H1 (cell line): Measurements from ENCODE around the gene FHIT. TPM values are rescaled to one million over a fixed set of nuclear protein-coding genes. Genes with fewer than 3 reads are reported as not detected.

ENCODE experiments used
- CTCF ChIA-PET: fragments of 300-600 bp; sonication (Branson Sonifier 250); formaldehyde crosslinking; loops from one replicate; lab custom pipeline; 2021; ENCODE audit not compliant: partially characterized antibody; lab: Charles Lee
- POLR2A ChIA-PET: fragments of 300-600 bp; sonication (Branson Sonifier 250); formaldehyde crosslinking; loops from one replicate; lab custom pipeline; 2021; ENCODE audit warnings: inconsistent platforms; ENCODE audit not compliant: partially characterized antibody; lab: Charles Lee
- DNase-seq, 2 experiments: peaks; one replicate each; pipeline versions ENCODE4 v3.0.0 to v3.0.0-alpha.2; 2010 to 2022; ENCODE audit warnings: low spot score in 2 of 2, low read depth in 1 of 2, mixed read lengths in 1 of 2
- FAIRE-seq: peaks from 2 replicates; lab custom pipeline; 2011; peaks lifted over from hg19 to GRCh38; lab: Jason Lieb, UNC
- H2AFZ ChIP-seq: 2 replicates; pipeline ENCODE4 v1.8.1; 2012; ENCODE audit warnings: low read length, inconsistent platforms
- H2AK5ac ChIP-seq: 2 replicates; pipeline ENCODE4 v1.6.1; 2013; ENCODE audit warnings: low read depth, low read length
- H2BK120ac ChIP-seq: replicated peaks from 2 replicates; pipeline ENCODE3; 2013; ENCODE audit warnings: low read depth, low read length, inconsistent platforms
- H2BK12ac ChIP-seq: 2 replicates; pipeline ENCODE4 v1.6.1; 2013; ENCODE audit warnings: low read depth, low read length
- H2BK15ac ChIP-seq: 2 replicates; pipeline ENCODE4 v1.6.1; 2013; ENCODE audit warnings: low read length
- H2BK20ac ChIP-seq: 2 replicates; pipeline ENCODE4 v1.6.1; 2013; ENCODE audit warnings: low read length
- H2BK5ac ChIP-seq: 2 replicates; pipeline ENCODE4 v1.6.1; 2013; ENCODE audit warnings: low read depth, low read length
- H3K14ac ChIP-seq: 2 replicates; pipeline ENCODE4 v1.6.1; 2013; ENCODE audit warnings: inconsistent platforms; ENCODE audit not compliant: insufficient read length
- H3K18ac ChIP-seq: 2 replicates; pipeline ENCODE4 v1.6.1; 2013; ENCODE audit warnings: low read length; ENCODE audit errors: extremely low read depth
- H3K23ac ChIP-seq: 2 replicates; pipeline ENCODE4 v1.6.1; 2013; ENCODE audit warnings: inconsistent platforms; ENCODE audit not compliant: insufficient read length
- H3K23me2 ChIP-seq: 2 replicates; pipeline ENCODE4 v1.6.1; 2013; ENCODE audit warnings: low read depth, low read length
- H3K27ac ChIP-seq: 2 replicates; pipeline ENCODE4 v1.6.1; 2011; ENCODE audit warnings: low read depth, low read length, inconsistent platforms
- H3K27me3 ChIP-seq, 4 experiments: replicated peaks in 1 of 4; 1 replicate in 1 of 4; 2 replicates in 3 of 4; pipeline versions ENCODE4 v1.6.1 to v1.8.1; 2011 to 2013; ENCODE audit warnings: low read length in 3 of 4, mild to moderate bottlenecking in 3 of 4, inconsistent platforms in 2 of 4, mixed read lengths in 2 of 4, moderate library complexity in 1 of 4; ENCODE audit not compliant: control insufficient read depth in 3 of 4, insufficient read depth in 3 of 4; ENCODE audit errors: extremely low read depth in 1 of 4
- H3K36me3 ChIP-seq, 4 experiments: 2 replicates each; pipeline versions ENCODE4 v1.6.1 to v1.8.1; 2011 to 2013; ENCODE audit warnings: mild to moderate bottlenecking in 4 of 4, low read length in 3 of 4, moderate library complexity in 2 of 4, control low read depth in 1 of 4, inconsistent platforms in 1 of 4; ENCODE audit not compliant: insufficient read depth in 4 of 4, control insufficient read depth in 2 of 4
- H3K4ac ChIP-seq: replicated peaks from 2 replicates; pipeline ENCODE3; 2013; ENCODE audit warnings: low read length, low read depth, mixed read lengths, inconsistent platforms; ENCODE audit not compliant: insufficient read length
- H3K4me1 ChIP-seq, 4 experiments: replicated peaks in 1 of 4; 1 replicate in 1 of 4; 2 replicates in 3 of 4; pipeline versions ENCODE4 v1.6.1 to v1.8.1; 2011 to 2013; ENCODE audit warnings: low read length in 3 of 4, inconsistent platforms in 2 of 4, mixed read lengths in 1 of 4; ENCODE audit not compliant: insufficient read depth in 4 of 4, control insufficient read depth in 3 of 4
- H3K4me2 ChIP-seq, 2 experiments: 2 replicates each; pipeline versions ENCODE4 v1.6.1 to v1.8.1; 2011 to 2013; ENCODE audit warnings: low read depth in 2 of 2, low read length in 2 of 2, control low read depth in 1 of 2, inconsistent platforms in 1 of 2, mild to moderate bottlenecking in 1 of 2; ENCODE audit not compliant: insufficient read depth in 1 of 2
- H3K4me3 ChIP-seq, 4 experiments: fragments of 200-600, 300-600 bp in 1 of 4; sonication (generic), shearing (Covaris generic), sonication (Bioruptor Twin) in 1 of 4; 2 replicates each; pipeline versions ENCODE4 v1.5.1 to v1.8.1; 2011 to 2016; ENCODE audit warnings: low read length in 4 of 4, low read depth in 3 of 4, control low read depth in 2 of 4, inconsistent platforms in 2 of 4, mild to moderate bottlenecking in 2 of 4, mixed read lengths in 1 of 4, moderate library complexity in 1 of 4; ENCODE audit not compliant: insufficient read depth in 2 of 4; ENCODE audit errors: extremely low read depth in 1 of 4
- H3K56ac ChIP-seq: replicated peaks from 2 replicates; pipeline ENCODE3; 2013; ENCODE audit warnings: low read depth, mild to moderate bottlenecking, mixed read lengths, low read length, inconsistent platforms; ENCODE audit not compliant: insufficient read length
- H3K79me1 ChIP-seq: 2 replicates; pipeline ENCODE4 v1.6.1; 2013; ENCODE audit warnings: low read depth, low read length, control low read depth
- H3K79me2 ChIP-seq, 2 experiments: 2 replicates each; pipeline versions ENCODE4 v1.6.1 to v1.8.1; 2012 to 2013; ENCODE audit warnings: low read length in 2 of 2, mild to moderate bottlenecking in 2 of 2, inconsistent platforms in 1 of 2; ENCODE audit not compliant: insufficient read depth in 2 of 2, control insufficient read depth in 1 of 2
- H3K9ac ChIP-seq, 4 experiments: replicated peaks in 1 of 4; 1 replicate in 1 of 4; 2 replicates in 3 of 4; pipeline versions ENCODE4 v1.6.1 to v1.8.1; 2011 to 2013; ENCODE audit warnings: low read depth in 3 of 4, low read length in 3 of 4, control low read depth in 2 of 4, mild to moderate bottlenecking in 2 of 4, moderate library complexity in 2 of 4, inconsistent platforms in 1 of 4; ENCODE audit errors: extremely low read depth in 1 of 4
- H3K9me3 ChIP-seq, 2 experiments: 2 replicates each; pipeline versions ENCODE4 v1.6.1 to v1.8.1; 2012 to 2013; ENCODE audit warnings: mild to moderate bottlenecking in 2 of 2, moderate library complexity in 2 of 2, control low read depth in 1 of 2, inconsistent platforms in 1 of 2, low read depth in 1 of 2, low read length in 1 of 2, mixed read lengths in 1 of 2; ENCODE audit not compliant: insufficient read depth in 2 of 2
- H4K20me1 ChIP-seq, 2 experiments: replicated peaks in 1 of 2; 2 replicates each; pipeline versions ENCODE3 to v1.8.1; 2011 to 2013; ENCODE audit warnings: inconsistent platforms in 2 of 2, low read length in 2 of 2, mild to moderate bottlenecking in 1 of 2; ENCODE audit not compliant: insufficient read depth in 2 of 2, control insufficient read depth in 1 of 2
- H4K5ac ChIP-seq: 2 replicates; pipeline ENCODE4 v1.6.1; 2013; ENCODE audit warnings: low read length, low read depth, mixed read lengths, inconsistent platforms; ENCODE audit not compliant: insufficient read length
- H4K8ac ChIP-seq: 2 replicates; pipeline ENCODE4 v1.8.0; 2013; ENCODE audit warnings: mild to moderate bottlenecking, moderate library complexity, low read length, inconsistent platforms; ENCODE audit not compliant: insufficient read depth; ENCODE audit errors: extremely low read depth
- H4K91ac ChIP-seq: replicated peaks from 2 replicates; pipeline ENCODE3; 2013; ENCODE audit warnings: low read length, mixed read lengths, inconsistent platforms; ENCODE audit not compliant: insufficient read length
- CEBPB ChIP-seq: IDR thresholded peaks from 2 replicates; pipeline ENCODE4 v1.6.1; 2012; ENCODE audit warnings: low read depth, low read length
- CHD1 ChIP-seq: IDR thresholded peaks from 2 replicates; pipeline ENCODE4 v1.6.1; 2012; ENCODE audit warnings: low read depth, low read length, improper control_type of control experiment
- FOSL1 ChIP-seq: IDR thresholded peaks from 2 replicates; pipeline ENCODE4 v1.6.1; 2011; ENCODE audit warnings: mild to moderate bottlenecking, low read depth, low read length, moderate library complexity; ENCODE audit not compliant: insufficient read depth
- GABPA ChIP-seq: IDR thresholded peaks from 2 replicates; pipeline ENCODE4 v1.6.1; 2011; ENCODE audit warnings: mild to moderate bottlenecking, low read length, moderate library complexity, borderline replicate concordance; ENCODE audit not compliant: insufficient read depth
- HDAC6 ChIP-seq: IDR thresholded peaks from one replicate; pipeline ENCODE4 v1.7.1; 2012; ENCODE audit warnings: low read depth, mild to moderate bottlenecking, inconsistent platforms, low read length, moderate library complexity
- JUND ChIP-seq: IDR thresholded peaks from 2 replicates; pipeline ENCODE4 v1.6.1; 2011; ENCODE audit warnings: mild to moderate bottlenecking, improper control_type of control experiment, low read length
- KDM1A ChIP-seq: fragments of 200-600, 300-600 bp; sonication (generic); IDR thresholded peaks from 2 replicates; pipeline ENCODE4 v1.7.1; 2016; ENCODE audit warnings: mild to moderate bottlenecking, low read length, borderline replicate concordance
- NRF1 ChIP-seq: IDR thresholded peaks from 2 replicates; pipeline ENCODE4 v1.6.1; 2011; ENCODE audit warnings: mild to moderate bottlenecking, low read depth, low read length, improper control_type of control experiment
- RNF2 ChIP-seq: fragments of 200-900, 300-1000 bp; sonication (generic); IDR thresholded peaks from 2 replicates; pipeline ENCODE4 v1.7.1; 2016; ENCODE audit warnings: borderline replicate concordance, low read depth, mild to moderate bottlenecking, antibody characterized with exemption, low read length; ENCODE audit not compliant: poor library complexity, severe bottlenecking; ENCODE audit errors: missing control alignments
- RXRA ChIP-seq: IDR thresholded peaks from 2 replicates; pipeline ENCODE4 v1.6.1; 2011; ENCODE audit warnings: low read depth, mild to moderate bottlenecking, low read length, moderate library complexity; ENCODE audit not compliant: insufficient read depth
- SAP30 ChIP-seq: fragments of 300-600 bp; sonication (generic); IDR thresholded peaks from 2 replicates; pipeline ENCODE4 v1.7.1; 2012; ENCODE audit warnings: low read length, moderate library complexity, mild to moderate bottlenecking, inconsistent platforms; ENCODE audit not compliant: insufficient read depth, insufficient replicate concordance
- SP4 ChIP-seq: IDR thresholded peaks from 2 replicates; pipeline ENCODE4 v1.6.1; 2012; ENCODE audit warnings: low read length, inconsistent platforms
- YY1 ChIP-seq: IDR thresholded peaks from 2 replicates; pipeline ENCODE4 v1.6.1; 2011; ENCODE audit warnings: low read depth, mild to moderate bottlenecking, low read length
- ZNF274 ChIP-seq: IDR thresholded peaks from 2 replicates; pipeline ENCODE4 v1.7.0; 2012; ENCODE audit warnings: low read length, borderline replicate concordance; ENCODE audit errors: extremely low read depth
- WGBS, 2 experiments: shearing (Covaris generic) in 1 of 2; methylation state at CpG; one replicate each; pipeline versions ENCODE4 v1.1.6 to v1.1.7; 2013 to 2015; ENCODE audit warnings: low lambda C conversion rate in 2 of 2, mixed read lengths in 2 of 2, inconsistent platforms in 1 of 2, low coverage in 1 of 2, missing lambda C conversion rate in 1 of 2; ENCODE audit not compliant: insufficient replicate concordance in 2 of 2, insufficient coverage in 1 of 2, insufficient read length in 1 of 2; ENCODE audit errors: extremely low coverage in 1 of 2, missing lambda C conversion rate in 1 of 2; 5-methylcytosine and 5-hydroxymethylcytosine counted together
- polyA plus RNA-seq, 7 experiments: library from polyadenylated mRNA; depleted of rRNA in 3 of 7; stranded (reverse) in 5 of 7; unstranded in 2 of 7; fragments of >200 nt in 5 of 7; fragments of 200-250 nt in 2 of 7; gene quantifications; 1 replicate in 5 of 7; 2 replicates in 1 of 7; 4 replicates in 1 of 7; pipeline versions ENCODE4 v1.2.1 to v1.2.3, GENCODE V29; 2011 to 2013; ENCODE audit warnings: missing spikeins in 2 of 7, mixed read lengths in 2 of 7
- total RNA-seq: library from RNA; stranded (reverse); fragmentation: NEBNext Ultra II Directional; extraction: Animal tissue kit (Norgen Biotek cat#: 25700); gene quantifications from 2 replicates; pipeline ENCODE4 v1.2.1, GENCODE V29; 2021

FHIT gene
- total and polyA plus RNA-seq, 2 of the 8 experiments (the other 6 are each of a cell fraction or from before 2014, with no cell fraction given), result 1.2 to 3.2 TPM

DNA sequence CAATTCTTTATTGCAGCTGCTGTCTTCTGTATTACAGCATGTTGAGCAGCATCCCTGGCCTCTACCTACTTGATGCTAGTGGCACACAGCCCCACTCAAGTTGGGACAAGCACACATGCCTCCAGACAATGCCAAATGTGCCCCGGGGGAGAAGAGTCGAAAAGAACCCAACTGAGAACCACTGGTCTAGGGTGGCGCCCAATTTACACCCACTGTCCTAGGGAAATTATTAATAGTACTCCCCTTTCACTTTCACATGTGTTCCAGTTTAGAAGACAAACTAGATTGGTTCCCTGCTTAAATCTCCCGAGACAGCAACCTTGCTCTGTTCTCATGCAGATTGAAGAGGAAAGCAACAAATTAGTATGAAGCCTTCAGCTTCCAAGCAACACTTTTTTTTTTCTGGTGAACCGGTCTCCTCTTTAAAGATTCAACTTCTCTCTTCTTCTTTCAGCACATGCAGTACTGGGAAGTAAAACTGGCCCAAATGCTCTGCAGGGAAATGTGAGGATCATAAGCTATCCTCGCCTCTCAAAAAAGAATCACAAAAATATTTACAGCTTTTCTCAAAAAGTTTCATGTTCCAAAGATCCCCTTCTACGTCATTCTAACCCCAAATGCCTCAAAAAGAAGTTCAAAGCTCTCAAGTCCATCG is 1377.5 kb downstream of the FHIT start:
- Histone ChIP-seq H4K8ac (no peak overlapping the region), H3K14ac (no peak overlapping the region), H2AFZ (no peak overlapping the region), H3K4ac (no peak overlapping the region), H3K23ac (no peak overlapping the region), H2AK5ac (no peak overlapping the region), H3K79me1 (no peaks in the 10 kb centered on the region), H3K27me3 (no peaks in the 10 kb centered on the region), H2BK20ac (no peak overlapping the region), H2BK15ac (no peak overlapping the region), H3K4me2 (no peak overlapping the region), H2BK5ac (no peak overlapping the region), H4K20me1 (no peaks in the 10 kb centered on the region), H3K4me3 (no peak overlapping the region), H3K27ac (no peak overlapping the region), H3K56ac (no peak overlapping the region), H3K18ac (no peak overlapping the region), H3K23me2 (no peaks in the 10 kb centered on the region; the same call in 1 of the 2 replicates), H3K9me3 (no peaks in the 10 kb centered on the region), H4K5ac (no peak overlapping the region), H3K9ac (no peak overlapping the region), H3K36me3 (no peaks in the 10 kb centered on the region), H3K4me1 (no peaks in the 10 kb centered on the region), H2BK120ac (no peak overlapping the region), H3K79me2 (no peaks in the 10 kb centered on the region), H2BK12ac (no peak overlapping the region), H4K91ac (no peak overlapping the region)
- POLR2A ChIA-PET, result no interaction called here
- FAIRE-seq (peak; percentile 13), DNase-seq (no peak)
- 75% methylated on average over 8 of the region's 8 CpGs; no CpG with 5 or more reads in 1 of the 2 experiments for WGBS, 2 experiments
- CTCF ChIA-PET, result interaction anchor here (1.3 kb wide), 1 partner anchor 17 kb away, joined by 3 read pairs; no protein-coding TSS in a partner anchor
- no peak for TF ChIP-seq RNF2
- TF ChIP-seq NRF1, result no peak
- TF ChIP-seq HDAC6, result no peak
- no peak for TF ChIP-seq JUND
- no peak for TF ChIP-seq CEBPB
- no peak for TF ChIP-seq GABPA
- TF ChIP-seq YY1, result no peak
- TF ChIP-seq SAP30, result no peak
- TF ChIP-seq CHD1, result no peak
- no peak for TF ChIP-seq SP4
- no peak for TF ChIP-seq FOSL1
- TF ChIP-seq RXRA, result no peak
- TF ChIP-seq ZNF274, result no peak
- TF ChIP-seq KDM1A, result no peak
